Common myeloid progenitor, CD34-positive (primary cell): Measurements from ENCODE around the gene FAM171A1.

Experiments used
- CTCF ChIA-PET: fragments of 350-600 bp; sonication (Branson Sonifier 250); formaldehyde crosslinking; loops from one replicate; lab custom pipeline; 2021; ENCODE audit warnings: antibody characterized with exemption; lab: Charles Lee
- POLR2A ChIA-PET: fragments of 350-600 bp; sonication (Branson Sonifier 250); formaldehyde crosslinking; loops from one replicate; lab custom pipeline; 2021; ENCODE audit warnings: antibody characterized with exemption; lab: Charles Lee
- DNase-seq, 3 donors: peaks; one replicate each; pipeline versions ENCODE4 v3.0.0 to v3.0.0-alpha.2; 2013
- H3K27ac ChIP-seq, 2 experiments: 1 replicate in 1 of 2; 2 replicates in 1 of 2; pipeline ENCODE4 v1.7.0; 2013; ENCODE audit warnings: inconsistent platforms in 2 of 2, low read length in 2 of 2, mild to moderate bottlenecking in 2 of 2, low read depth in 1 of 2, moderate library complexity in 1 of 2; ENCODE audit not compliant: severe bottlenecking in 2 of 2, insufficient read depth in 1 of 2, poor library complexity in 1 of 2
- H3K27me3 ChIP-seq, 5 experiments: replicated peaks in 2 of 5; 1 replicate in 3 of 5; 2 replicates in 2 of 5; pipeline versions ENCODE4 v1.6.1 to v1.7.0; 2013; ENCODE audit warnings: low read length in 4 of 5, mild to moderate bottlenecking in 2 of 5, moderate library complexity in 2 of 5, inconsistent platforms in 1 of 5; ENCODE audit not compliant: insufficient read depth in 5 of 5, control insufficient read depth in 4 of 5
- H3K36me3 ChIP-seq, 4 experiments: 1 replicate in 2 of 4; 2 replicates in 2 of 4; pipeline versions ENCODE4 v1.6.1 to v1.7.0; 2013; ENCODE audit warnings: low read length in 3 of 4, control low read depth in 1 of 4, mild to moderate bottlenecking in 1 of 4; ENCODE audit not compliant: control insufficient read depth in 4 of 4, insufficient read depth in 4 of 4
- H3K4me1 ChIP-seq, 4 experiments: 1 replicate in 3 of 4; 2 replicates in 1 of 4; pipeline versions ENCODE4 v1.6.1 to v1.7.1; 2013; ENCODE audit warnings: low read length in 3 of 4, mild to moderate bottlenecking in 3 of 4, control low read depth in 1 of 4, inconsistent platforms in 1 of 4, moderate library complexity in 1 of 4; ENCODE audit not compliant: control insufficient read depth in 4 of 4, insufficient read depth in 4 of 4; ENCODE audit errors: control extremely low read depth in 1 of 4
- H3K4me3 ChIP-seq, 7 experiments: 1 replicate in 4 of 7; 2 replicates in 3 of 7; pipeline versions ENCODE4 v1.5.1 to v1.7.0; 2013; ENCODE audit warnings: mild to moderate bottlenecking in 7 of 7, low read length in 6 of 7, moderate library complexity in 6 of 7, inconsistent platforms in 2 of 7, low read depth in 2 of 7, control low read depth in 1 of 7; ENCODE audit not compliant: insufficient read depth in 4 of 7, control insufficient read depth in 1 of 7; ENCODE audit errors: extremely low read depth in 1 of 7
- H3K9me3 ChIP-seq, 5 experiments: 1 replicate in 4 of 5; 2 replicates in 1 of 5; pipeline versions ENCODE4 v1.6.1 to v1.7.1; 2013; ENCODE audit warnings: low read length in 4 of 5, mild to moderate bottlenecking in 2 of 5, inconsistent platforms in 1 of 5, low read depth in 1 of 5, moderate library complexity in 1 of 5; ENCODE audit not compliant: control insufficient read depth in 4 of 5, insufficient read depth in 2 of 5; ENCODE audit errors: control extremely low read depth in 1 of 5
- WGBS: methylation state at CpG from one replicate; pipeline ENCODE4 v1.1.5; 2013; ENCODE audit not compliant: insufficient coverage; 5-methylcytosine and 5-hydroxymethylcytosine counted together

FAM171A1 gene

GRCh38 chr10:15314482-15315045, 56.5 kb downstream of the FAM171A1 start:
- Histone ChIP-seq H3K4me3 (peak overlapping the region in 1 of 7 experiments; percentile 56), H3K4me1 (peaks cover 0 to 18% (median 14%) of the 10 kb centered on the region in 4 experiments), H3K9me3 (no peaks in the 10 kb centered on the region), H3K36me3 (no peaks in the 10 kb centered on the region), H3K27me3 (no peaks in the 10 kb centered on the region), H3K27ac (peak overlapping the region in 1 of 2 experiments; percentile 62)
- 95% methylated on average over 12 of the region's 17 CpGs for WGBS
- POLR2A ChIA-PET, result no interaction called here
- CTCF ChIA-PET, result no interaction called here
- DNase-seq, result no peak

GRCh38 chr10:15313843-15314242, 57.2 kb downstream of the FAM171A1 start:
- peaks cover 0 to 18% (median 14%) of the 10 kb centered on the region in 4 experiments for H3K4me1 ChIP-seq
- H3K27ac ChIP-seq, result peak overlapping the region in 1 of 2 experiments; percentile 62
- peak overlapping the region in 5 of 7 experiments; percentile 9 to 56 (median 22) for H3K4me3 ChIP-seq
- H3K9me3 ChIP-seq, result no peaks in the 10 kb centered on the region
- H3K27me3 ChIP-seq, result no peaks in the 10 kb centered on the region
- DNase-seq, result peak; percentile 64 to 87 (median 76)
- ChIA-PET CTCF (no interaction called here), POLR2A (no interaction called here)
- 3% methylated on average over 9 of the region's 13 CpGs for WGBS
- H3K36me3 ChIP-seq, result no peaks in the 10 kb centered on the region

- peak overlapping the region in 1 of 2 experiments; percentile 62 for H3K27ac ChIP-seq
- H3K36me3 ChIP-seq, result no peaks in the 10 kb centered on the region
- 100% methylated on average over 3 of the region's 4 CpGs for WGBS
- H3K4me3 ChIP-seq, result peak overlapping the region in 2 of 7 experiments; percentile 44 to 56
- peaks cover 0 to 18% (median 14%) of the 10 kb centered on the region in 4 experiments for H3K4me1 ChIP-seq
- no peaks in the 10 kb centered on the region for H3K27me3 ChIP-seq
- ChIA-PET POLR2A (no interaction called here), CTCF (no interaction called here)
- H3K9me3 ChIP-seq, result no peaks in the 10 kb centered on the region
- no peak for DNase-seq
Observed at GRCh38 chr10:15313047-15313446, 58.0 kb downstream of the FAM171A1 start.

- CTCF ChIA-PET, result no interaction called here
- Histone ChIP-seq H3K4me1 (peaks cover 0 to 18% (median 14%) of the 10 kb centered on the region in 4 experiments), H3K27me3 (no peaks in the 10 kb centered on the region), H3K9me3 (no peaks in the 10 kb centered on the region), H3K4me3 (no peak overlapping the region), H3K36me3 (no peaks in the 10 kb centered on the region), H3K27ac (no peak overlapping the region)
- POLR2A ChIA-PET, result no interaction called here
- 94% methylated on average over 7 of the region's 12 CpGs for WGBS
- DNase-seq, result no peak
Observed at GRCh38 chr10:15311569-15312280, 59.4 kb downstream of the FAM171A1 start.

GRCh38 chr10:15310776-15311568, 60.1 kb downstream of the FAM171A1 start:
- H3K4me3 ChIP-seq, result no peak overlapping the region
- H3K4me1 ChIP-seq, result peaks cover 0 to 18% (median 14%) of the 10 kb centered on the region in 4 experiments
- POLR2A ChIA-PET, result no interaction called here
- H3K27ac ChIP-seq, result no peak overlapping the region
- WGBS, result 96% methylated on average over 4 of the region's 5 CpGs
- no peaks in the 10 kb centered on the region for H3K9me3 ChIP-seq
- H3K27me3 ChIP-seq, result no peaks in the 10 kb centered on the region
- DNase-seq, result no peak
- CTCF ChIA-PET, result no interaction called here
- no peaks in the 10 kb centered on the region for H3K36me3 ChIP-seq

- peaks cover 0 to 4% (median 0%) of the 10 kb centered on the region in 5 experiments for H3K27me3 ChIP-seq
- no peak overlapping the region for H3K27ac ChIP-seq
- WGBS, result 92% methylated on average over 10 of the region's 10 CpGs
- peaks cover 0 to 14% (median 13%) of the 10 kb centered on the region in 4 experiments for H3K4me1 ChIP-seq
- no peaks in the 10 kb centered on the region for H3K9me3 ChIP-seq
- no peak overlapping the region for H3K4me3 ChIP-seq
- no peak for DNase-seq
- CTCF ChIA-PET, result no interaction called here
- no peaks in the 10 kb centered on the region for H3K36me3 ChIP-seq
- POLR2A ChIA-PET, result no interaction called here
Observed at GRCh38 chr10:15309221-15309620, 61.9 kb downstream of the FAM171A1 start.
